Measurements from ENCODE around the gene SKA2.

SKA2 gene

DNA sequence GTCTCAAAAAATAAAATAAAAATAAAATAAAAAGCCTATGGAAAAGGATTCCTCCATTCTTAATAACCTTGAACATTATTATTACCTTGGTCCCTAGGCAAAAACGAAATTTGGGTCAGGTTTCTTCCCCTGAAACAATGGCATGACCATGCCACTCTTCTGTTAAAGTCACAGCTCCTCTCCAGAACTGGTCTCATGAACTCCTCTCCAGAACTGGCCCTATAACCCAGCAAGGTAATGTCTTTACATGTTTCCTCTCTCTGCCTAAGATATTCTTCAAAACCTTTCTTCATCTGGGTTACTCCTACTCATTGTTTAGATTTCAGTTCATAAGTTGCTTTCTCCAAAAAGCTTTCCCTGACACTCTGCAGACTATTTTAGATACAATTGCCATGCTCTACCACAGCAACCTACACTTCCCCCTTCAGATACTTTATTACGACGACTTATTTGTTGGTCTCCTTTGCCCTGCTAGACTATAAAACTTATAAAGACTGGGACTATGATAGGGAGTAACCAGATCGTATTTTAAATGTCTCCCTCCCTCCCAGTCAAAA is 61.8 kb downstream of the SKA2 start:
- TF ChIP-seq, protein P1, sequence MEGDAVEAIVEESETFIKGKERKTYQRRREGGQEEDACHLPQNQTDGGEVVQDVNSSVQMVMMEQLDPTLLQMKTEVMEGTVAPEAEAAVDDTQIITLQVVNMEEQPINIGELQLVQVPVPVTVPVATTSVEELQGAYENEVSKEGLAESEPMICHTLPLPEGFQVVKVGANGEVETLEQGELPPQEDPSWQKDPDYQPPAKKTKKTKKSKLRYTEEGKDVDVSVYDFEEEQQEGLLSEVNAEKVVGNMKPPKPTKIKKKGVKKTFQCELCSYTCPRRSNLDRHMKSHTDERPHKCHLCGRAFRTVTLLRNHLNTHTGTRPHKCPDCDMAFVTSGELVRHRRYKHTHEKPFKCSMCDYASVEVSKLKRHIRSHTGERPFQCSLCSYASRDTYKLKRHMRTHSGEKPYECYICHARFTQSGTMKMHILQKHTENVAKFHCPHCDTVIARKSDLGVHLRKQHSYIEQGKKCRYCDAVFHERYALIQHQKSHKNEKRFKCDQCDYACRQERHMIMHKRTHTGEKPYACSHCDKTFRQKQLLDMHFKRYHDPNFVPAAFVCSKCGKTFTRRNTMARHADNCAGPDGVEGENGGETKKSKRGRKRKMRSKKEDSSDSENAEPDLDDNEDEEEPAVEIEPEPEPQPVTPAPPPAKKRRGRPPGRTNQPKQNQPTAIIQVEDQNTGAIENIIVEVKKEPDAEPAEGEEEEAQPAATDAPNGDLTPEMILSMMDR (IDR thresholded peaks at IDR 0.05), result no peak

DNA sequence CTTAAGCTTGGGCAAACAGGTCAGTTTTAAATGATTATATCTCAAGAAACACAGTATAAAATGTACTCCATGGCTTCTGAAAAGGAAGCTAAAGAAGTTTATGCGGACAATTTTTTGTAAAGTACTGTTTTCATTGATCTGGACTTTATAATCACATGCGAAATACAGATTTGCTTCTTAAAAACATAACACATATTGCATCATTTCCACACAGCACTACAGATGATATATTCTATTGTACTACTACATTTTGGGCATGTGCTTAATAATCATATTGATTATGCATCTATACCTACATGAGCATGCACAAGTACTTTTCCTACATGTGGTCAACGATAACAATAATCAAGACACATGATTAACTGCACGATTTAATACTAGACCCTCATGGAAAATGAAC is 70.8 kb downstream of the SKA2 start:
- TF ChIP-seq, protein P1 (IDR thresholded peaks at IDR 0.05), result no peak

DNA sequence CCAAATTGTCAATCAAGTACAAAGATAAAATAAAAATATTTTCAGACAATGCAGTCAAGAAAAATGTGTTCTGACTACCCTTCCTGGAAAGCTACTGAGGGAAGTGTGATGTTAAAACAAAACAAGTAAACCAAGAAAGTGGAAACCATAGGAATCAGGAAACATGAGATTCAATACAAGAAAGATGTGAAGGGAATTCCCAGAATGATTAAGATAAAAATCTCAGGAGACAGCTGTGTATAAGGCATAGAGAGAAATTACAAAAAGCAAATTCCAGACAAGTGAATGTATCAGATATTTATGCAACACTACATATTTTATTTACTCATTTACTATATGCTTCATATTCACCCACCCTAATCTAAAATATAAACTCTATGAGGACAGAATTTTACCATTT is 80.5 kb downstream of the SKA2 start:
- TF ChIP-seq, protein P1 (IDR thresholded peaks at IDR 0.05), result no peak

DNA sequence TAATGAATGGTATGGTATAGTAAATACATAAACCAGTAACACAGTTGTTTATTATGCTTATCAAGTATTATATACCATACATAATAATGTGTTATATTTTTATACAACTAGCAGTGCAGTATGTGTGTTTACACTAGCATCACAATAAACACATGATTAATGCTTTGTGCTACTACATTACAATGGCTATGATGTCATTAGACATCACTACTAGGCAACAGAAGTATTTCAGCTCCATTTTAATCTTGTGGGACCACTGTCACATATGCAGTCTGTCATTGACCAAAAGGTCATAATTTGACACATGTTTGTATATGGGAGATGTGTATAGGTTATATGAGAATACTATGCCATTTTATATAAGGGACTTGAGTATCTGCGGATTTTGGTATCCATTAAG is 81.0 kb downstream of the SKA2 start:
- TF ChIP-seq, protein P1 (IDR thresholded peaks at IDR 0.05), result no peak

DNA sequence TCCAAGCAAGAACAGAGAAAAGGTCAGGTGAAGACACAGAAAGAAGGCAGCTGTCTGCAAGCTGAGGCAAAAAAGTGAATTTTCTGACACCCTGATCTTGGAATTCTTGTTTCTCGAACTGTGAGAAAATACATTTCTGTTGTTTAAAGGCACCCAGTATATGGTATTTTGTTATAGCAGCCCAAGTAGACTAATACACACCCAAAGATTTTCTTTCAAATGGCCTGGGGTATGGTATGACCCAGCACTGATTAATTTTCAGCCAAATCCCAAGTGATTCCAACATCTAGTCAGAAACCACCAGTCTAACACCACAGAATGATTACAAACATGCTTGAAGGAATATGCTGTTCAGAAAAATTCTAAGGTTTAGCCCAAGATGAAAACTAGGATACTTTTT is 85.1 kb downstream of the SKA2 start:
- TF ChIP-seq, protein P1 (IDR thresholded peaks at IDR 0.05), result no peak

DNA sequence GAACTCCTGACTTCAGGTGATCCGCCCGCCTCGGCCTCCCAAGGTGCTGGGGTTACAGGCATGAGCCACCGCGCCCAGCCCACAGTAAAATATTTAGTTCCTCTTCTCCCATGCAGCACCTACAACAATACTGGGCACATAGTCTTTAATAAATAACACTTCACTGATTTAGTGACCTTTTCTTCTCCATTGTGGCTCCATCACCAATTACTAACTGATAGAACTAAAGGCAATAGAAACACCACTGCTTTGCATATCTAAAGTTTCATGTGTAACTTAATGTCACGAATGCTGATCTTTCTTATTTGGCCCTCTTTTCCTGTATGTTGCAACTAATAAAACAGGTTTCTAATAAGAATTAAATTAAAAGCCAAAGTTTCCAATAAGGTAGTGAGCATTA is 87.2 kb downstream of the SKA2 start:
- TF ChIP-seq, protein P1 (IDR thresholded peaks at IDR 0.05), result no peak

DNA sequence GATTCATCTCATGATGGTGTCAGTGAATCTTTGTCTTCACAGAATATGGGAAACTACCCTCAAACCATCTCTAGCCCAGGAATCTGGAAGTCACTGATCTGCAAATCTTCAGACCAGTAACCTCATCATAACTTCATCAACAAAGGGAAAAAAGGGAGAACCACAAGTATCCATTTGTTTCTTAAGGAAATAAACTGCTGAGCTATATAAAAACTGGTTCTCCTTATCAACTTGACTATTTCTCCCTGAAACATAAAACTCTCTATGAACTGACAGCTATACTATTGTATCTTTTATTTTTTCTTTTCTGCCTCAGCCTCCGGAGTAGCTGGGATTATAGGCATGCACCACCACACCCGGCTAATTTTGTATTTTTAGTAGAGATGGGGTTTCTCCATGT is 87.6 kb downstream of the SKA2 start:
- TF ChIP-seq, protein P1 (IDR thresholded peaks at IDR 0.05), result no peak

DNA sequence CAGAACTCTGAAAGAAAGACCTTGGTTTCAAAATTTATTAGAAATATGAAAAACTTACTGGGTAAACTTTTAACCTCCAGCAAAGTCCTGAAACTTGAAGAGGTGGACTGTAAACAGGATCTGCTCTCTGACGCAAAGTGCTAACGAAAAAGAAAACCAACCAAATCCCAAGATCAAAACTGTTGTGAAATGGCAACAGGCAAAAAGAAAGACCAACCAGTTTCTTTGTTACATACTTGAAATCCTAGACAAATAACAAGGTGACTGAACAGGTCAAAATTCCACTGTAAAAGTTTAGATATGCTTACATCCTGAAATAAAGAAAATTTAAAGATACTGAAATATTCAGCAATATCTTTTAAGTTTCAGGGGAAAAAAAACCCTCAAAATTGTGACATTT is 92.5 kb downstream of the SKA2 start:
- TF ChIP-seq, protein P1 (IDR thresholded peaks at IDR 0.05), result no peak
